LoVo (cell line): ENCODE data around the gene SMYD3.

ENCODE experiments used
- DNase-seq: peaks from one replicate; pipeline ENCODE4 v3.0.0-alpha.2; 2016; ENCODE audit warnings: low spot score

Gene SMYD3

GRCh38 chr1:245901565-245901964 is 605.5 kb downstream of the SMYD3 start:
- DNase-seq, result no peak

GRCh38 chr1:245901037-245901436 is 606.0 kb downstream of the SMYD3 start:
- no peak for DNase-seq

GRCh38 chr1:245898581-245898980 is 608.5 kb downstream of the SMYD3 start:
- no peak for DNase-seq

- no peak for DNase-seq
Observed at GRCh38 chr1:245896258-245896657, 610.8 kb downstream of the SMYD3 start.

- DNase-seq, result no peak
Observed at GRCh38 chr1:245895455-245895959, 611.6 kb downstream of the SMYD3 start.

GRCh38 chr1:245894843-245895242 is 612.2 kb downstream of the SMYD3 start:
- DNase-seq, result no peak

- no peak for DNase-seq
Observed at GRCh38 chr1:245893025-245893424, 614.1 kb downstream of the SMYD3 start.

- DNase-seq, result no peak
Observed at GRCh38 chr1:245888809-245889208, 618.3 kb downstream of the SMYD3 start.

GRCh38 chr1:245887829-245888228 is 619.2 kb downstream of the SMYD3 start:
- no peak for DNase-seq

GRCh38 chr1:245881767-245882391 is 625.2 kb downstream of the SMYD3 start:
- no peak for DNase-seq

- no peak for DNase-seq
Observed at GRCh38 chr1:245880754-245881403, 626.2 kb downstream of the SMYD3 start.

- no peak for DNase-seq
Observed at GRCh38 chr1:245879091-245879490, 628.0 kb downstream of the SMYD3 start.

- DNase-seq, result no peak
Observed at GRCh38 chr1:245878585-245878984, 628.5 kb downstream of the SMYD3 start.

- DNase-seq, result no peak
Observed at GRCh38 chr1:245877976-245878375, 629.1 kb downstream of the SMYD3 start.

GRCh38 chr1:245876586-245876985 is 630.5 kb downstream of the SMYD3 start:
- DNase-seq, result no peak

GRCh38 chr1:245875581-245876261 is 631.4 kb downstream of the SMYD3 start:
- no peak for DNase-seq

- peak; percentile 25 for DNase-seq
Observed at GRCh38 chr1:245874942-245875580, 632.0 kb downstream of the SMYD3 start.

- DNase-seq, result no peak
Observed at GRCh38 chr1:245873883-245874671, 633.0 kb downstream of the SMYD3 start.

GRCh38 chr1:245873068-245873467 is 634.0 kb downstream of the SMYD3 start:
- no peak for DNase-seq

GRCh38 chr1:245872475-245872874 is 634.6 kb downstream of the SMYD3 start:
- DNase-seq, result no peak

GRCh38 chr1:245871915-245872314 is 635.2 kb downstream of the SMYD3 start:
- DNase-seq, result no peak

- DNase-seq, result no peak
Observed at GRCh38 chr1:245871191-245871590, 635.9 kb downstream of the SMYD3 start.
